Measurements from ENCODE around the gene TPH2.

The TPH2 gene

GRCh38 chr12:72072592-72073212 lies 134.1 kb downstream of the TPH2 start:
- 48% methylated on average over 1 of the region's 1 CpG for WGBS
- DNase-seq: peak; percentile 6
- H3K4me2 ChIP-seq (ENCODE audit: low read length, poor library complexity, severe bottlenecking): no peak overlapping the region

DNA sequence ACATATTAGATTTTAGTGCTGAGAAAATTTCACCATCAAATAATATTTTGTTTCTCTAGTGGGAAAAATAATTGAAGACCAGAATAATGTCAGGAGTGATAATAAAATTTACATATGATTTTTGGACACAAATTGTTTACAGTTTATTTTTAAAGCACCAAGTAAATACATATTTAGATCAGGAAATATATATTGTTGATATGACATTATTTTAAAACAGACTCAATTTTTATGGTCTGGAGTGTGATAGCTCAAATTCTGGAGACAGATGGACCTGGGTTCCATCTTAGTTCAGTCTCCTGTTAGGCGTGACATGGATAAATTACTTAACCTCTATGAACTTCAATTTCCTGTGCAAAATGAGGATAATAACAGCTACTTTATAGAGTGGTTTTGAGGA lies 135.4 kb downstream of the TPH2 start:
- Histone ChIP-seq H3K23ac (ENCODE audit: low read length in 2 of 2) (no peak overlapping the region), H3K36me3 (ENCODE audit: control insufficient read depth in 1 of 2, insufficient read depth in 2 of 2, low read depth in 1 of 2, low read length in 2 of 2) (no peaks in the 10 kb centered on the region), H3K4me2 (ENCODE audit: low read length, poor library complexity, severe bottlenecking) (no peak overlapping the region), H3K79me1 (replicated peaks; ENCODE audit: low read length, poor library complexity, severe bottlenecking) (no peaks in the 10 kb centered on the region), H3K4me1 (ENCODE audit: control insufficient read depth, insufficient read depth, low read depth, low read length) (no peaks in the 10 kb centered on the region), H3K27ac (ENCODE audit: low read length, poor library complexity, severe bottlenecking) (no peak overlapping the region), H4K8ac (ENCODE audit: low read length) (no peak overlapping the region), H3K27me3 (ENCODE audit: control insufficient read depth in 1 of 2, insufficient read depth in 1 of 2, low read length in 2 of 2) (no peaks in the 10 kb centered on the region), H3K14ac (ENCODE audit: low read length in 2 of 2) (no peak overlapping the region), H2AFZ (ENCODE audit: low read depth, low read length) (no peak overlapping the region), H2AK5ac (ENCODE audit: low read length, severe bottlenecking) (no peak overlapping the region), H3K18ac (ENCODE audit: low read depth in 1 of 2, low read length in 2 of 2) (no peak overlapping the region), H2BK5ac (ENCODE audit: low read depth, low read length, poor library complexity, severe bottlenecking) (no peak overlapping the region), H2BK12ac (ENCODE audit: low read length in 2 of 2) (no peak overlapping the region), H2BK15ac (ENCODE audit: low read depth, poor library complexity, severe bottlenecking) (no peak overlapping the region), H3K9ac (ENCODE audit: low read length) (no peak overlapping the region), H2BK120ac (ENCODE audit: low read depth, low read length) (no peak overlapping the region), H4K91ac (ENCODE audit: low read length) (no peak overlapping the region), H3K4ac (ENCODE audit: low read depth in 1 of 2, low read length in 2 of 2) (no peak overlapping the region), H3K4me3 (ENCODE audit: insufficient read depth in 1 of 2, low read depth in 1 of 2, low read length in 2 of 2) (no peak overlapping the region), H3K9me3 (ENCODE audit: control insufficient read depth, low read length) (peaks cover 3% of the 10 kb centered on the region)
- no CpG with 5 or more reads among the region's 1 CpG for WGBS
- no peak for DNase-seq

More at GRCh38 chr12:72072592-72073212, 134.1 kb downstream of the TPH2 start:
- no peak overlapping the region for H2BK15ac ChIP-seq (ENCODE audit: low read depth, poor library complexity, severe bottlenecking)
- no peaks in the 10 kb centered on the region for H3K36me3 ChIP-seq (ENCODE audit: control insufficient read depth in 1 of 2, insufficient read depth in 2 of 2, low read depth in 1 of 2, low read length in 2 of 2)
- H3K9me3 ChIP-seq (ENCODE audit: control insufficient read depth, low read length): peaks cover 3% of the 10 kb centered on the region
- H3K27me3 ChIP-seq (ENCODE audit: control insufficient read depth in 1 of 2, insufficient read depth in 1 of 2, low read length in 2 of 2): no peaks in the 10 kb centered on the region
- no peak overlapping the region for H4K91ac ChIP-seq (ENCODE audit: low read length)
- H2AFZ ChIP-seq (ENCODE audit: low read depth, low read length): no peak overlapping the region
- no peak overlapping the region for H2AK5ac ChIP-seq (ENCODE audit: low read length, severe bottlenecking)
- no peak overlapping the region for H3K4ac ChIP-seq (ENCODE audit: low read depth in 1 of 2, low read length in 2 of 2)
- H4K8ac ChIP-seq (ENCODE audit: low read length): no peak overlapping the region
- H3K79me1 ChIP-seq (replicated peaks; ENCODE audit: low read length, poor library complexity, severe bottlenecking): no peaks in the 10 kb centered on the region
- H3K18ac ChIP-seq (ENCODE audit: low read depth in 1 of 2, low read length in 2 of 2): no peak overlapping the region
- no peak overlapping the region for H3K23ac ChIP-seq (ENCODE audit: low read length in 2 of 2)
- no peak overlapping the region for H3K9ac ChIP-seq (ENCODE audit: low read length)
- H2BK120ac ChIP-seq (ENCODE audit: low read depth, low read length): no peak overlapping the region
- no peak overlapping the region for H2BK12ac ChIP-seq (ENCODE audit: low read length in 2 of 2)
- no peak overlapping the region for H2BK5ac ChIP-seq (ENCODE audit: low read depth, low read length, poor library complexity, severe bottlenecking)
- H3K4me1 ChIP-seq (ENCODE audit: control insufficient read depth, insufficient read depth, low read depth, low read length): no peaks in the 10 kb centered on the region
- no peak overlapping the region for H3K14ac ChIP-seq (ENCODE audit: low read length in 2 of 2)
- no peak overlapping the region for H3K27ac ChIP-seq (ENCODE audit: low read length, poor library complexity, severe bottlenecking)
- no peak overlapping the region for H3K4me3 ChIP-seq (ENCODE audit: insufficient read depth in 1 of 2, low read depth in 1 of 2, low read length in 2 of 2)

- peaks cover 3% of the 10 kb centered on the region for H3K9me3 ChIP-seq (ENCODE audit: control insufficient read depth, low read length)
- no peaks in the 10 kb centered on the region for H3K36me3 ChIP-seq (ENCODE audit: control insufficient read depth in 1 of 2, insufficient read depth in 2 of 2, low read depth in 1 of 2, low read length in 2 of 2)
- H3K9ac ChIP-seq (ENCODE audit: low read length): no peak overlapping the region
- H2BK5ac ChIP-seq (ENCODE audit: low read depth, low read length, poor library complexity, severe bottlenecking): no peak overlapping the region
- DNase-seq: no peak
- no peak overlapping the region for H4K91ac ChIP-seq (ENCODE audit: low read length)
- H3K27ac ChIP-seq (ENCODE audit: low read length, poor library complexity, severe bottlenecking): no peak overlapping the region
- no peak overlapping the region for H3K14ac ChIP-seq (ENCODE audit: low read length in 2 of 2)
- H3K4ac ChIP-seq (ENCODE audit: low read depth in 1 of 2, low read length in 2 of 2): no peak overlapping the region
- WGBS: 31% methylated on average over 3 of the region's 3 CpGs
- no peak overlapping the region for H3K23ac ChIP-seq (ENCODE audit: low read length in 2 of 2)
- H3K4me3 ChIP-seq (ENCODE audit: insufficient read depth in 1 of 2, low read depth in 1 of 2, low read length in 2 of 2): no peak overlapping the region
- H3K4me1 ChIP-seq (ENCODE audit: control insufficient read depth, insufficient read depth, low read depth, low read length): no peaks in the 10 kb centered on the region
- H2AFZ ChIP-seq (ENCODE audit: low read depth, low read length): no peak overlapping the region
- no peak overlapping the region for H2BK12ac ChIP-seq (ENCODE audit: low read length in 2 of 2)
- H2BK15ac ChIP-seq (ENCODE audit: low read depth, poor library complexity, severe bottlenecking): no peak overlapping the region
- H4K8ac ChIP-seq (ENCODE audit: low read length): no peak overlapping the region
- H3K27me3 ChIP-seq (ENCODE audit: control insufficient read depth in 1 of 2, insufficient read depth in 1 of 2, low read length in 2 of 2): no peaks in the 10 kb centered on the region
- H3K4me2 ChIP-seq (ENCODE audit: low read length, poor library complexity, severe bottlenecking): no peak overlapping the region
- H3K79me1 ChIP-seq (replicated peaks; ENCODE audit: low read length, poor library complexity, severe bottlenecking): no peaks in the 10 kb centered on the region
- no peak overlapping the region for H3K18ac ChIP-seq (ENCODE audit: low read depth in 1 of 2, low read length in 2 of 2)
- H2BK120ac ChIP-seq (ENCODE audit: low read depth, low read length): no peak overlapping the region
- no peak overlapping the region for H2AK5ac ChIP-seq (ENCODE audit: low read length, severe bottlenecking)
Observed at GRCh38 chr12:72074956-72075355, 136.3 kb downstream of the TPH2 start.

- Histone ChIP-seq H3K79me1 (replicated peaks; ENCODE audit: low read length, poor library complexity, severe bottlenecking) (no peaks in the 10 kb centered on the region), H3K27ac (ENCODE audit: low read length, poor library complexity, severe bottlenecking) (no peak overlapping the region), H3K4me3 (ENCODE audit: insufficient read depth in 1 of 2, low read depth in 1 of 2, low read length in 2 of 2) (no peak overlapping the region), H2BK15ac (ENCODE audit: low read depth, poor library complexity, severe bottlenecking) (no peak overlapping the region), H3K4me1 (ENCODE audit: control insufficient read depth, insufficient read depth, low read depth, low read length) (no peaks in the 10 kb centered on the region), H3K23ac (ENCODE audit: low read length in 2 of 2) (no peak overlapping the region), H3K9ac (ENCODE audit: low read length) (no peak overlapping the region), H4K8ac (ENCODE audit: low read length) (no peak overlapping the region), H4K91ac (ENCODE audit: low read length) (no peak overlapping the region), H2AK5ac (ENCODE audit: low read length, severe bottlenecking) (no peak overlapping the region), H2BK12ac (ENCODE audit: low read length in 2 of 2) (no peak overlapping the region), H2BK5ac (ENCODE audit: low read depth, low read length, poor library complexity, severe bottlenecking) (no peak overlapping the region), H3K36me3 (ENCODE audit: control insufficient read depth in 1 of 2, insufficient read depth in 2 of 2, low read depth in 1 of 2, low read length in 2 of 2) (no peaks in the 10 kb centered on the region), H2BK120ac (ENCODE audit: low read depth, low read length) (no peak overlapping the region), H3K18ac (ENCODE audit: low read depth in 1 of 2, low read length in 2 of 2) (peak overlapping the region in 1 of 2 experiments; percentile 34), H3K9me3 (ENCODE audit: control insufficient read depth, low read length) (peaks cover 3% of the 10 kb centered on the region), H3K4me2 (ENCODE audit: low read length, poor library complexity, severe bottlenecking) (no peak overlapping the region), H2AFZ (ENCODE audit: low read depth, low read length) (no peak overlapping the region), H3K14ac (ENCODE audit: low read length in 2 of 2) (no peak overlapping the region), H3K27me3 (ENCODE audit: control insufficient read depth in 1 of 2, insufficient read depth in 1 of 2, low read length in 2 of 2) (no peaks in the 10 kb centered on the region), H3K4ac (ENCODE audit: low read depth in 1 of 2, low read length in 2 of 2) (no peak overlapping the region)
- no peak for DNase-seq
- WGBS: 25% methylated on average over 3 of the region's 3 CpGs
Observed at GRCh38 chr12:72075401-72075800, 136.8 kb downstream of the TPH2 start.

All from mesenchymal stem cell (in vitro differentiated cells and primary cell).